Measurements from ENCODE around the gene HOXB4.
"Not testable (repeated sequence)": the region's sequence is repeated elsewhere in the genome, so short reads cannot be mapped to it uniquely, and the experiment has no call there.

Gene HOXB4

DNA sequence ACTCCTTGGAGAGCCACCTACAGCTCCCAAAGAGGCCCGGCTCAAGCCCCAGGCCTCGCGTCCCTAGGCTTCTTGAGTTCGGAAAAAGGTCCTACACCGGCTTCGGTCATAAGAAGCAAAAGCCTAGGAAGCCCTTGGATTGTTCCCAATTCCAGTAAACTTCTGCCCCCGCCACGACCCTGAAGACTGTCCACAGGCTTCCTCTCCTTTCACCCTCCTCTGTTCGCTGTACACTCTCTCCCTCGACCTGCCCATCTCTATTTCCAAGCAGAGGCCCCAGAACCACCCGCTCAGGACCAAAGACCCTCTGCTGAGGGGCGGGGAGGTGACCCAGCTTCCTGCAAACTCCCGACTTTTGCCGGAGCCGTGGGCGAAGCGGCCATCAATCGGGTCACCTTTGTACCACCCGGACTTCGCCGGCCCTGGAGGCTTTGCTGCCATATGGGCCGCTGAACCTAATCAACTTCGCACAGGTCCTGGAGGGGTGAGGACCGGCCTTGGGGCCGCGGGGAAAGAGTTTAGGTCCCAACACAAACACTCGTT is 36.0 kb downstream of the HOXB4 start:
- TF ChIP-seq, protein P1, sequence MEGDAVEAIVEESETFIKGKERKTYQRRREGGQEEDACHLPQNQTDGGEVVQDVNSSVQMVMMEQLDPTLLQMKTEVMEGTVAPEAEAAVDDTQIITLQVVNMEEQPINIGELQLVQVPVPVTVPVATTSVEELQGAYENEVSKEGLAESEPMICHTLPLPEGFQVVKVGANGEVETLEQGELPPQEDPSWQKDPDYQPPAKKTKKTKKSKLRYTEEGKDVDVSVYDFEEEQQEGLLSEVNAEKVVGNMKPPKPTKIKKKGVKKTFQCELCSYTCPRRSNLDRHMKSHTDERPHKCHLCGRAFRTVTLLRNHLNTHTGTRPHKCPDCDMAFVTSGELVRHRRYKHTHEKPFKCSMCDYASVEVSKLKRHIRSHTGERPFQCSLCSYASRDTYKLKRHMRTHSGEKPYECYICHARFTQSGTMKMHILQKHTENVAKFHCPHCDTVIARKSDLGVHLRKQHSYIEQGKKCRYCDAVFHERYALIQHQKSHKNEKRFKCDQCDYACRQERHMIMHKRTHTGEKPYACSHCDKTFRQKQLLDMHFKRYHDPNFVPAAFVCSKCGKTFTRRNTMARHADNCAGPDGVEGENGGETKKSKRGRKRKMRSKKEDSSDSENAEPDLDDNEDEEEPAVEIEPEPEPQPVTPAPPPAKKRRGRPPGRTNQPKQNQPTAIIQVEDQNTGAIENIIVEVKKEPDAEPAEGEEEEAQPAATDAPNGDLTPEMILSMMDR (IDR thresholded peaks at IDR 0.05; ENCODE audit: insufficient read depth, low read depth, low read length, missing control alignments) = no peak
- no peak for DNase-seq (ENCODE audit: low read depth)
- no peak overlapping the region for H3K4me3 ChIP-seq (ENCODE audit: low read depth, low read length)

DNA sequence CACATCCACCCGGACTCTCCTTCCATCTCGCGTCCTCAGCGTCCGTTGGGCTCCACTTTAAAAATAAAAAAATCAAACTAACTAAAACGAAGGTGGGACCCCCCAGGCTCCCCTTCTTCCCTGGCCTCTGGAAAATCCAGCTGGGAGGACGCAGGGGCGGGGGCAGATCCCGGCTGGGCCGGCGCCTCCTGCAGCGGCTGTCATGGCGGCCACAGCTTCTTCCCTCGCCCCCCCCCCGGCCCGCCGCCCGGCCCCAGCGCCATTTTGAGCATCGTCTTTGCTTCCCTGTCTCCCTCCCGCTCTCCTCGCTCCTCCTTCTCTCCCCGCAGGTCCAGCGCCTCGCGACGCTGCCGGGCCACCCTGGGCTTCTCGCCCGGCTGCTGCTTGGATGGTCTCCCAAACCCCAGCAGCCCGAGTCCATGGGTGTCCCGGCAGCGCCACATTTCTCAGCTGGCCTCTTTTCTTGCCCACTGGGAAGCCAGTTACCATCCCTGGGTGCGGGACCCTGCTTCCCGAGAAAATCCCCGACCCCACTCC is 36.5 kb downstream of the HOXB4 start:
- TF ChIP-seq, protein P1 (IDR thresholded peaks at IDR 0.05; ENCODE audit: insufficient read depth, low read depth, low read length, missing control alignments) = no peak
- no peak overlapping the region for H3K4me3 ChIP-seq (ENCODE audit: low read depth, low read length)
- DNase-seq (ENCODE audit: low read depth) = no peak

DNA sequence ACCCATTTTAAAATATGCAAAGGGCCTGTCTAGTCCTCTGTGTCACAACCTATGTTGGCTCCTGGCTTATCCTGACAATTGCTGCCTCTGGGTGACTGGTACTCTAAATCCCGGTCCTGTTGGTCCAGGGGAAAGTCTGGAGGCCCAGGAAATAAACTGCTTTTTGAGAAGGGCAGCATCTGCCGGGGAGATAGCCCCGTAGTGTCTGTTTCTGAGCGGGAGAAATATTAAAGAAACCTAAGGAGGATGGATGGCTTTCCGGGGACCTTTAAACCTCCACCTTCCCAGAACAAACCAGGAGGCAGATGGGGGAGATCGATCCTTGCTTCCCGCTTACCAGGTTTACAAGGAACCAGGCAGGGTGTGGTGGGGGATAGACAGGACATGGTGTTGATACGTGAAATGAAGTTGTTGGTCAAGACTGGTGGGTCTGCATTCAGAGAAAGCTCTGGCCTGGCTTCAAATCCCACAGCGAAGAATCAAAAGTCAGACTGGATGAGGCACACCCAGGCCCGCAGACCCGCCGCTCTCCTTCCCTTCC is 37.0 kb downstream of the HOXB4 start:
- no peak for DNase-seq (ENCODE audit: low read depth)
- no peak overlapping the region for H3K4me3 ChIP-seq (ENCODE audit: low read depth, low read length)
- TF ChIP-seq, protein P1 (IDR thresholded peaks at IDR 0.05; ENCODE audit: insufficient read depth, low read depth, low read length, missing control alignments) = no peak

DNA sequence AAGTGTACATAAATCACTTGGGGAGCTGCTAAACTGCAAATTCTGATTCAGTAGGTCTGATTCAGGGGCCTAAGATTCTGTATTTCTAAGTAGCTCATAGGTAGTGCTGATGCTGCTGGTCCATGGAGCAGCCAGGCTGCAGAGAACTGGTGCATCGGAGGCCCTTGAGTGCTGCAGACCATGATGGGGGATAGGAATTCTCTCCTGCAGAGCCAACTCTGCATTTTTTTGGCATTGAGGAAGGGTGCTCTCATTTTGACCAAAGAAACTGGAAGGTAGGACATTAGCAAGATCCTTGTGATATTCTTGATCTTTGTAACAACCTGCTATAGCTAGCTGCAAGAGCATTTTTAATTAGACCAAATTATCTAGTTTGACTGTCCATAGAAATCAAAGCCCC is 37.9 kb downstream of the HOXB4 start:
- no peak for DNase-seq (ENCODE audit: low read depth)
- H3K4me3 ChIP-seq (ENCODE audit: low read depth, low read length) = no peak overlapping the region
- TF ChIP-seq, protein P1 (IDR thresholded peaks at IDR 0.05; ENCODE audit: insufficient read depth, low read depth, low read length, missing control alignments) = no peak

DNA sequence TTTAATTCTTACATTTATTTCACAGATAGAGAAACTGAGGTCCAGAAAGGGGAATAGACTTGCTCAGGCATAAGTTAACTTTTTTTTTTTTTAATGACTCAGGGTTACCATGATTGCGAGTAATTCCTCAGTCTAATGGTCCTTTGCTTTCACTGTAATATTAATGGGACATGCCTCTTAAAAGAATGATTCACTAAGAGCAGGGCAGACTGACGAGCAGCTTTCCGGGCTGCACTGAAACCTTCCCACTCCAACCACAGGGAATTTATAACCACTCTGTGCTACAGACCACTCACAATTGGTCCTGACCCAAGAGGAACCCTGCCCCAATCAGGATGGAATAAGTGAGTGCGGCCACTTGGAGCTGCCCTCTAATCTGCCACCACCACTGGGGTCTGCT is 39.0 kb downstream of the HOXB4 start:
- no peak overlapping the region for H3K4me3 ChIP-seq (ENCODE audit: low read depth, low read length)
- DNase-seq (ENCODE audit: low read depth) = no peak
- TF ChIP-seq, protein P1 (IDR thresholded peaks at IDR 0.05; ENCODE audit: insufficient read depth, low read depth, low read length, missing control alignments) = no peak

DNA sequence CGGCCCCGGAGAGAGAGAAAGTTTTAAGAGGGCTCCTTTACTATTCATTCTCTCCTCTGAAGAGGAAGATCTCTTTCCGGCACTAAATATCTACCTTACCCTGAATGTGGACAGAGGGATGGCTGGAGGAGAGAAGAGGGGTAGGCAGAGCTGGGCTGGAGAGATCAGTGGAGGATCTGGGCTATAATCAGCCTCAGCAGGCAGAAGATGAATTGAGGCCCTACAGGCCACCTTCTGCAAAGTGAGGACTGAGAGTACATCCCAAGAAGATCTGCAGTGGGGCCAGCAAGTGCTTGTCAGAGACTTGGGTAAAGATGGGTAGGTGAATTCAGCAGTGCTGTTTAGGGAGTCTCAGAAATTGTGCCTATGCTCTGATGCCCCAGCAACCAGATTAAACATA is 40.8 kb downstream of the HOXB4 start:
- DNase-seq (ENCODE audit: low read depth) = no peak
- no peak overlapping the region for H3K4me3 ChIP-seq (ENCODE audit: low read depth, low read length)
- TF ChIP-seq, protein P1 (IDR thresholded peaks at IDR 0.05; ENCODE audit: insufficient read depth, low read depth, low read length, missing control alignments) = no peak

DNA sequence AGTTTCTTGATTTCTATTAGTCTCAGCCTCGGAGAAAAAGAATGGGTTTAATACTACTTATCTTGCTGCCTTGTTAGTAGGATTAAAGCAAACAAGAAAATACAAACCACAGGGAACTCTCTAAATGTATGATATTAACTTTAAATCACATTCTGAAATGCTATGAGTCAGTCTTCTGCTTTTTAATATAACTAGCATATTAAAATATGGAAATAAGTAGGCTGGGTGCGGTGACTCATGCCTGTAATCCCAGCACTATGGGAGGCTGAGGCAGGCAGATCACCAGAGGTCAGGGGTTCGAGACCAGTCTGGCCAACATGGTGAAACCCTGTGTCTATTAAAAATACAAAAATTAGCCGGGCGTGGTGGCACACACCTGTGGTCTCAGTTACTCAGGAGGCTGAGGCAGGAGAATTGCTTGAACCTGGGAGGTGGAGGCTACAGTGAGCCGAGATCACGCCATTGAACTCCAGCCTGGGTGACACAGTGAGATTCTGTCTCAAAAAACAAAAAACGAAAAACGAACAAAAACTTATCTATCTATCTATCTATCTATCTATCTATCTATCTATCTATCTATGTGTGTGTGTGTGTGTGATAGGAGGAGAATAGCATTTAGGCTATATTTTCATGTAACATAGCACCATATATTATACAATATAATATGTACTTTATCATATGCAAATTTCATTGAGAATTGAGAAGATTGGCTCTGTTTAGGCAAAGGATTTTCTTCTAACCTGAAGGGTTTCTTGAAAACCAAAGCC is 42.2 kb downstream of the HOXB4 start:
- H3K4me3 ChIP-seq (ENCODE audit: low read depth, low read length); DNase-seq (ENCODE audit: low read depth): not testable (repeated sequence)

All from GM12865 (cell line).